HEK293 (cell line): Measurements from ENCODE around the gene RPL36AL.
A peak's percentile ranks its signal among the peaks of the same experiment; 100 is the strongest.

ENCODE experiments used
- GLIS1 ChIP-seq: fragments of 450-650 bp; formaldehyde crosslinking; IDR thresholded peaks from 2 replicates; pipeline ENCODE4 v1.5.1; 2016; ENCODE audit warnings: missing biosample characterization, missing genetic modification characterization
- KLF10 ChIP-seq: fragments of 450-650 bp; IDR thresholded peaks from 2 replicates; pipeline ENCODE4 v1.5.1; 2018; ENCODE audit warnings: missing biosample characterization, mild to moderate bottlenecking, missing genetic modification characterization
- KLF16 ChIP-seq: fragments of 450-650 bp; formaldehyde crosslinking; IDR thresholded peaks from 2 replicates; pipeline ENCODE4 v1.5.1; 2017; ENCODE audit warnings: missing biosample characterization, missing genetic modification characterization
- MYNN ChIP-seq: fragments of 450-650 bp; formaldehyde crosslinking; IDR thresholded peaks from 2 replicates; pipeline ENCODE4 v1.5.1; 2016; ENCODE audit warnings: missing biosample characterization, missing genetic modification characterization, borderline replicate concordance
- OVOL3 ChIP-seq: fragments of 450-650 bp; formaldehyde crosslinking; IDR thresholded peaks from 2 replicates; pipeline ENCODE4 v1.5.1; 2016; ENCODE audit warnings: missing biosample characterization, missing genetic modification characterization
- ZBTB1 ChIP-seq: fragments of 450-650 bp; formaldehyde crosslinking; IDR thresholded peaks from 2 replicates; pipeline ENCODE4 v1.5.1; 2016; ENCODE audit warnings: missing biosample characterization, missing genetic modification characterization
- ZBTB48 ChIP-seq: fragments of 450-650 bp; formaldehyde crosslinking; IDR thresholded peaks from 2 replicates; pipeline ENCODE4 v1.5.1; 2016; ENCODE audit warnings: missing biosample characterization, missing genetic modification characterization
- ZFP3 ChIP-seq: fragments of 450-650 bp; formaldehyde crosslinking; IDR thresholded peaks from 2 replicates; pipeline ENCODE4 v1.5.1; 2016; ENCODE audit warnings: low read depth, missing biosample characterization, missing genetic modification characterization
- ZFP37 ChIP-seq: fragments of 450-650 bp; formaldehyde crosslinking; IDR thresholded peaks from 2 replicates; pipeline ENCODE4 v1.5.1; 2016; ENCODE audit warnings: missing biosample characterization, missing genetic modification characterization
- ZNF391 ChIP-seq: fragments of 450-650 bp; formaldehyde crosslinking; IDR thresholded peaks from 2 replicates; pipeline ENCODE4 v1.5.1; 2016; ENCODE audit warnings: low read depth, missing biosample characterization, missing genetic modification characterization, borderline replicate concordance
- ZNF394 ChIP-seq: fragments of 450-650 bp; formaldehyde crosslinking; IDR thresholded peaks from 2 replicates; pipeline ENCODE4 v1.5.1; 2016; ENCODE audit warnings: missing biosample characterization, missing genetic modification characterization, mild to moderate bottlenecking, moderate library complexity, borderline replicate concordance
- ZNF514 ChIP-seq: fragments of 450-650 bp; formaldehyde crosslinking; IDR thresholded peaks from 2 replicates; pipeline ENCODE4 v1.5.1; 2016; ENCODE audit warnings: missing biosample characterization, missing genetic modification characterization
- ZNF529 ChIP-seq: fragments of 450-650 bp; formaldehyde crosslinking; IDR thresholded peaks from 2 replicates; pipeline ENCODE4 v1.5.1; 2017; ENCODE audit warnings: missing genetic modification characterization, missing biosample characterization; ENCODE audit not compliant: insufficient replicate concordance
- ZNF707 ChIP-seq: fragments of 450-650 bp; formaldehyde crosslinking; IDR thresholded peaks from 2 replicates; pipeline ENCODE4 v1.5.1; 2016; ENCODE audit warnings: missing biosample characterization, missing genetic modification characterization
- ZSCAN30 ChIP-seq: fragments of 450-650 bp; IDR thresholded peaks from 2 replicates; pipeline ENCODE4 v1.5.1; 2018; ENCODE audit warnings: missing biosample characterization, mild to moderate bottlenecking, missing genetic modification characterization, moderate library complexity
- TF ChIP-seq, protein P1 (sequence below): fragments of 450-650 bp; formaldehyde crosslinking; IDR thresholded peaks from 2 replicates; pipeline ENCODE4 v1.5.1; 2017; ENCODE audit warnings: missing biosample characterization, missing genetic modification characterization
- TF ChIP-seq, protein P2 (sequence below): IDR thresholded peaks from 2 replicates; pipeline ENCODE4 v1.6.1; 2011; ENCODE audit warnings: mild to moderate bottlenecking, low read depth, low read length, borderline replicate concordance
- TF ChIP-seq, protein P3 (sequence below): fragments of 450-650 bp; IDR thresholded peaks from 2 replicates; pipeline ENCODE4 v1.5.1; 2018; ENCODE audit warnings: missing biosample characterization, missing genetic modification characterization
- TF ChIP-seq, protein P4 (sequence below): fragments of 450-650 bp; formaldehyde crosslinking; optimal IDR thresholded peaks from 2 replicates; pipeline ENCODE3; 2016; ENCODE audit warnings: missing biosample characterization, mild to moderate bottlenecking, missing genetic modification characterization
- TF ChIP-seq, protein P5 (sequence below): fragments of 450-650 bp; formaldehyde crosslinking; IDR thresholded peaks from 2 replicates; pipeline ENCODE4 v1.5.1; 2016; ENCODE audit warnings: missing biosample characterization, missing genetic modification characterization
- TF ChIP-seq, protein P6 (sequence below): fragments of 450-650 bp; formaldehyde crosslinking; IDR thresholded peaks from 2 replicates; pipeline ENCODE4 v1.5.1; 2016; ENCODE audit warnings: missing biosample characterization, missing genetic modification characterization
- TF ChIP-seq, protein P7 (sequence below): fragments of 450-650 bp; formaldehyde crosslinking; IDR thresholded peaks from 2 replicates; pipeline ENCODE4 v1.5.1; 2017; ENCODE audit warnings: missing biosample characterization, mild to moderate bottlenecking, missing genetic modification characterization, moderate library complexity

The RPL36AL gene

DNA sequence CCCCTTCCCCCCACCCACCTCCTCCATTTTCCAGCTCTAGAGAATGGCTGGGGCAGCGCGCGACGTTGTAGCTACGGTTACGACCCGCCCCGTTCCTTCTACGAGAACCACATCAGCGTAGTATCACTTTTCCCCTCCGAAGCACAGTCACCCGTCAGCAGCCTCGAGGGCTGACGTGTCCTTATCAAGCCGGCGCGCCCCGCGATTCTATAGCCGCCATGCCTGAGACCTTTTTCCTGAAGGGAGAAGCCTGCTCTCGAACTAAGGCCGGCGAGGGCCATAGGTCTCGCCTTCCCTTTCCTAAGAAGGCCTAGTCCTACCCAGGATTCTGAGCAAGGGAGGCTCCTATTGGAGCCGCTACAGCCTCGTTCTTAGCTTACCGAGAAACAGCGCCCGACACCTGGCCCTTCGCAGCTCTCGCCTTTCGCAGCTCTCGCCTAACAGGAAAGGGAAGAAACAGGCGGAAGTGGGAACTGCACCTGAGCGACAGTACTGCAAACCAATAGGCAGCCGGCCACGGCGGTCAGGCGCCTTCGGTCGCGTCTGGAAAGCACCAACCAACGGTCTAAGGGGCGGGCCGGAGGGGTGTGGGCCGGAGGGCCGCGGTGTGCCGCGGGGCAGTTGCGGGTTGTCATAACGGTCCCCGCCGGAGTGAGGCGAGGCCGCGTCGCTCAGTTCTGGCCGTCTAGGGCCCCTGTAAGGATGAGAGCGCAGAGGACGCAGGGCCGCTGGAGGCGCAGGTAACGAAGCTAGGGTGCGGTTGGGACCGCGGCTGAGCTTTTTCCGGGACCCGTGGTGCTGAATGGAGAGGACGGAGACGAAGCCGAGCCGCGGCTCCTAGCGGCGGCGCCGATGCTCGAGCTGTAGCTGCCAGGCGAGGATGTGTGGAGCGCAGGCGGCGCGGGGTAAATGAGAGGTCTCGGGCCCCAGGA lies at the start of gene RPL36AL, which contains the start of gene MGAT2 (continued):
- TF ChIP-seq GLIS1 (tag by site-specific recombination) (no peak), ZBTB48 (tag by site-specific recombination) (peak; percentile 18; the same call in 1 of the 2 replicates), KLF10 (no peak), ZNF391 (tag by site-specific recombination) (0 out of 2 replicates have a peak, but pooled peaks have one; percentile 50), MYNN (tag by site-specific recombination) (no peak), ZFP37 (tag by site-specific recombination) (peak; percentile 85), KLF16 (tag by site-specific recombination) (peak; percentile 59; the same call in 1 of the 2 replicates), ZNF514 (no peak), ZNF394 (no peak), ZFP3 (tag by site-specific recombination) (peak; percentile 77), ZNF707 (tag by site-specific recombination) (no peak), OVOL3 (tag by site-specific recombination) (peak; percentile 100), ZBTB1 (tag by site-specific recombination) (peak; percentile 97), ZNF529 (tag by site-specific recombination) (no peak), ZSCAN30 (tag by site-specific recombination) (peak; percentile 34; the same call in 1 of the 2 replicates)
- TF ChIP-seq, protein P1, sequence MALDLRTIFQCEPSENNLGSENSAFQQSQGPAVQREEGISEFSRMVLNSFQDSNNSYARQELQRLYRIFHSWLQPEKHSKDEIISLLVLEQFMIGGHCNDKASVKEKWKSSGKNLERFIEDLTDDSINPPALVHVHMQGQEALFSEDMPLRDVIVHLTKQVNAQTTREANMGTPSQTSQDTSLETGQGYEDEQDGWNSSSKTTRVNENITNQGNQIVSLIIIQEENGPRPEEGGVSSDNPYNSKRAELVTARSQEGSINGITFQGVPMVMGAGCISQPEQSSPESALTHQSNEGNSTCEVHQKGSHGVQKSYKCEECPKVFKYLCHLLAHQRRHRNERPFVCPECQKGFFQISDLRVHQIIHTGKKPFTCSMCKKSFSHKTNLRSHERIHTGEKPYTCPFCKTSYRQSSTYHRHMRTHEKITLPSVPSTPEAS (tag by site-specific recombination): peak; percentile 23; the same call in 1 of the 2 replicates
- TF ChIP-seq, protein P2, sequence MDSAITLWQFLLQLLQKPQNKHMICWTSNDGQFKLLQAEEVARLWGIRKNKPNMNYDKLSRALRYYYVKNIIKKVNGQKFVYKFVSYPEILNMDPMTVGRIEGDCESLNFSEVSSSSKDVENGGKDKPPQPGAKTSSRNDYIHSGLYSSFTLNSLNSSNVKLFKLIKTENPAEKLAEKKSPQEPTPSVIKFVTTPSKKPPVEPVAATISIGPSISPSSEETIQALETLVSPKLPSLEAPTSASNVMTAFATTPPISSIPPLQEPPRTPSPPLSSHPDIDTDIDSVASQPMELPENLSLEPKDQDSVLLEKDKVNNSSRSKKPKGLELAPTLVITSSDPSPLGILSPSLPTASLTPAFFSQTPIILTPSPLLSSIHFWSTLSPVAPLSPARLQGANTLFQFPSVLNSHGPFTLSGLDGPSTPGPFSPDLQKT: no peak
- TF ChIP-seq, protein P3, sequence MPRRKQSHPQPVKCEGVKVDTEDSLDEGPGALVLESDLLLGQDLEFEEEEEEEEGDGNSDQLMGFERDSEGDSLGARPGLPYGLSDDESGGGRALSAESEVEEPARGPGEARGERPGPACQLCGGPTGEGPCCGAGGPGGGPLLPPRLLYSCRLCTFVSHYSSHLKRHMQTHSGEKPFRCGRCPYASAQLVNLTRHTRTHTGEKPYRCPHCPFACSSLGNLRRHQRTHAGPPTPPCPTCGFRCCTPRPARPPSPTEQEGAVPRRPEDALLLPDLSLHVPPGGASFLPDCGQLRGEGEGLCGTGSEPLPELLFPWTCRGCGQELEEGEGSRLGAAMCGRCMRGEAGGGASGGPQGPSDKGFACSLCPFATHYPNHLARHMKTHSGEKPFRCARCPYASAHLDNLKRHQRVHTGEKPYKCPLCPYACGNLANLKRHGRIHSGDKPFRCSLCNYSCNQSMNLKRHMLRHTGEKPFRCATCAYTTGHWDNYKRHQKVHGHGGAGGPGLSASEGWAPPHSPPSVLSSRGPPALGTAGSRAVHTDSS (tag by site-specific recombination): no peak
- TF ChIP-seq, protein P4, sequence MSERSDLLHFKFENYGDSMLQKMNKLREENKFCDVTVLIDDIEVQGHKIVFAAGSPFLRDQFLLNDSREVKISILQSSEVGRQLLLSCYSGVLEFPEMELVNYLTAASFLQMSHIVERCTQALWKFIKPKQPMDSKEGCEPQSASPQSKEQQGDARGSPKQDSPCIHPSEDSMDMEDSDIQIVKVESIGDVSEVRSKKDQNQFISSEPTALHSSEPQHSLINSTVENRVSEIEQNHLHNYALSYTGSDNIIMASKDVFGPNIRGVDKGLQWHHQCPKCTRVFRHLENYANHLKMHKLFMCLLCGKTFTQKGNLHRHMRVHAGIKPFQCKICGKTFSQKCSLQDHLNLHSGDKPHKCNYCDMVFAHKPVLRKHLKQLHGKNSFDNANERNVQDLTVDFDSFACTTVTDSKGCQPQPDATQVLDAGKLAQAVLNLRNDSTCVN (tag by site-specific recombination): peak; percentile 61
- TF ChIP-seq, protein P5, sequence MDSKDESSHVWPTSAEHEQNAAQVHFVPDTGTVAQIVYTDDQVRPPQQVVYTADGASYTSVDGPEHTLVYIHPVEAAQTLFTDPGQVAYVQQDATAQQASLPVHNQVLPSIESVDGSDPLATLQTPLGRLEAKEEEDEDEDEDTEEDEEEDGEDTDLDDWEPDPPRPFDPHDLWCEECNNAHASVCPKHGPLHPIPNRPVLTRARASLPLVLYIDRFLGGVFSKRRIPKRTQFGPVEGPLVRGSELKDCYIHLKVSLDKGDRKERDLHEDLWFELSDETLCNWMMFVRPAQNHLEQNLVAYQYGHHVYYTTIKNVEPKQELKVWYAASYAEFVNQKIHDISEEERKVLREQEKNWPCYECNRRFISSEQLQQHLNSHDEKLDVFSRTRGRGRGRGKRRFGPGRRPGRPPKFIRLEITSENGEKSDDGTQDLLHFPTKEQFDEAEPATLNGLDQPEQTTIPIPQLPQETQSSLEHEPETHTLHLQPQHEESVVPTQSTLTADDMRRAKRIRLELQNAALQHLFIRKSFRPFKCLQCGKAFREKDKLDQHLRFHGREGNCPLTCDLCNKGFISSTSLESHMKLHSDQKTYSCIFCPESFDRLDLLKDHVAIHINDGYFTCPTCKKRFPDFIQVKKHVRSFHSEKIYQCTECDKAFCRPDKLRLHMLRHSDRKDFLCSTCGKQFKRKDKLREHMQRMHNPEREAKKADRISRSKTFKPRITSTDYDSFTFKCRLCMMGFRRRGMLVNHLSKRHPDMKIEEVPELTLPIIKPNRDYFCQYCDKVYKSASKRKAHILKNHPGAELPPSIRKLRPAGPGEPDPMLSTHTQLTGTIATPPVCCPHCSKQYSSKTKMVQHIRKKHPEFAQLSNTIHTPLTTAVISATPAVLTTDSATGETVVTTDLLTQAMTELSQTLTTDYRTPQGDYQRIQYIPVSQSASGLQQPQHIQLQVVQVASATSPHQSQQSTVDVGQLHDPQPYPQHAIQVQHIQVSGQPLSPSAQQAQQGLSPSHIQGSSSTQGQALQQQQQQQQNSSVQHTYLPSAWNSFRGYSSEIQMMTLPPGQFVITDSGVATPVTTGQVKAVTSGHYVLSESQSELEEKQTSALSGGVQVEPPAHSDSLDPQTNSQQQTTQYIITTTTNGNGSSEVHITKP (tag by site-specific recombination): no peak
- TF ChIP-seq, protein P6, sequence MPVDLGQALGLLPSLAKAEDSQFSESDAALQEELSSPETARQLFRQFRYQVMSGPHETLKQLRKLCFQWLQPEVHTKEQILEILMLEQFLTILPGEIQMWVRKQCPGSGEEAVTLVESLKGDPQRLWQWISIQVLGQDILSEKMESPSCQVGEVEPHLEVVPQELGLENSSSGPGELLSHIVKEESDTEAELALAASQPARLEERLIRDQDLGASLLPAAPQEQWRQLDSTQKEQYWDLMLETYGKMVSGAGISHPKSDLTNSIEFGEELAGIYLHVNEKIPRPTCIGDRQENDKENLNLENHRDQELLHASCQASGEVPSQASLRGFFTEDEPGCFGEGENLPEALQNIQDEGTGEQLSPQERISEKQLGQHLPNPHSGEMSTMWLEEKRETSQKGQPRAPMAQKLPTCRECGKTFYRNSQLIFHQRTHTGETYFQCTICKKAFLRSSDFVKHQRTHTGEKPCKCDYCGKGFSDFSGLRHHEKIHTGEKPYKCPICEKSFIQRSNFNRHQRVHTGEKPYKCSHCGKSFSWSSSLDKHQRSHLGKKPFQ (tag by site-specific recombination): peak; percentile 75
- TF ChIP-seq, protein P7, sequence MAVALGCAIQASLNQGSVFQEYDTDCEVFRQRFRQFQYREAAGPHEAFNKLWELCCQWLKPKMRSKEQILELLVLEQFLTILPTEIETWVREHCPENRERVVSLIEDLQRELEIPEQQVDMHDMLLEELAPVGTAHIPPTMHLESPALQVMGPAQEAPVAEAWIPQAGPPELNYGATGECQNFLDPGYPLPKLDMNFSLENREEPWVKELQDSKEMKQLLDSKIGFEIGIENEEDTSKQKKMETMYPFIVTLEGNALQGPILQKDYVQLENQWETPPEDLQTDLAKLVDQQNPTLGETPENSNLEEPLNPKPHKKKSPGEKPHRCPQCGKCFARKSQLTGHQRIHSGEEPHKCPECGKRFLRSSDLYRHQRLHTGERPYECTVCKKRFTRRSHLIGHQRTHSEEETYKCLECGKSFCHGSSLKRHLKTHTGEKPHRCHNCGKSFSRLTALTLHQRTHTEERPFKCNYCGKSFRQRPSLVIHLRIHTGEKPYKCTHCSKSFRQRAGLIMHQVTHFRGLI (tag by site-specific recombination): no peak
